SK-N-SH (cell line): ENCODE results near the gene CD300E. TPM values are rescaled to one million over a fixed set of nuclear protein-coding genes. Genes with fewer than 3 reads are reported as not detected.

ENCODE experiments used
- CTCF ChIA-PET: fragments of 300-600, 350-600 bp; formaldehyde crosslinking; extraction: SDS; loops from one replicate; lab custom pipeline; 2021; lab: Yijun Ruan, JAX
- POLR2A ChIA-PET: fragments of 350-600 bp; sonication (Branson Sonifier 250); formaldehyde crosslinking; extraction: SDS; loops from one replicate; lab custom pipeline; 2020; ENCODE audit warnings: antibody characterized with exemption, inconsistent platforms; lab: Yijun Ruan, JAX
- DNase-seq: peaks from one replicate; pipeline ENCODE4 v3.0.0; 2012
- H2AFZ ChIP-seq: fragments of 200-600 bp; sonication (generic); 2 replicates; pipeline ENCODE4 v1.8.1; 2016; ENCODE audit warnings: antibody characterized with exemption, mild to moderate bottlenecking, low read depth
- H3F3A ChIP-seq: fragments of 200-600 bp; sonication (generic); replicated peaks from 2 replicates; pipeline ENCODE3; 2016; ENCODE audit warnings: antibody characterized with exemption, mild to moderate bottlenecking; ENCODE audit not compliant: insufficient read depth
- H3K27ac ChIP-seq, 2 experiments: fragments of 200-500 bp in 1 of 2; fragments of 200-600 bp in 1 of 2; sonication (Bioruptor generic) in 1 of 2; sonication (generic), shearing (Covaris generic) in 1 of 2; 2 replicates each; pipeline versions ENCODE4 v1.5.1 to v1.6.1; 2014 to 2016; ENCODE audit warnings: low read depth in 2 of 2, inconsistent platforms in 1 of 2, low read length in 1 of 2, mild to moderate bottlenecking in 1 of 2, mixed read lengths in 1 of 2
- H3K27me3 ChIP-seq: fragments of 200-600 bp; sonication (generic), shearing (Covaris generic); 2 replicates; pipeline ENCODE4 v1.6.1; 2016; ENCODE audit warnings: mixed run types; ENCODE audit not compliant: insufficient read depth
- H3K36me3 ChIP-seq, 2 experiments: fragments of 200-500 bp in 1 of 2; fragments of 200-600 bp in 1 of 2; sonication (Bioruptor generic) in 1 of 2; sonication (generic) in 1 of 2; replicated peaks in 1 of 2; 2 replicates each; pipeline versions ENCODE3 to v1.5.1; 2014 to 2016; ENCODE audit warnings: low read length in 1 of 2, mild to moderate bottlenecking in 1 of 2; ENCODE audit not compliant: insufficient read depth in 2 of 2, control insufficient read depth in 1 of 2
- H3K4me1 ChIP-seq, 2 experiments: fragments of 200-500 bp in 1 of 2; fragments of 200-600 bp in 1 of 2; sonication (Bioruptor generic) in 1 of 2; sonication (generic), shearing (Covaris generic) in 1 of 2; 2 replicates each; pipeline versions ENCODE4 v1.5.1 to v1.6.1; 2014 to 2016; ENCODE audit warnings: low read depth in 1 of 2, low read length in 1 of 2, mixed run types in 1 of 2; ENCODE audit not compliant: insufficient read depth in 2 of 2, control insufficient read depth in 1 of 2
- H3K4me2 ChIP-seq: fragments of 200-600 bp; sonication (generic), shearing (Covaris generic); 2 replicates; pipeline ENCODE4 v1.6.1; 2017; ENCODE audit warnings: mixed run types
- H3K4me3 ChIP-seq, 2 experiments: fragments of 200-500 bp in 1 of 2; fragments of 200-600 bp in 1 of 2; sonication (Bioruptor generic) in 1 of 2; sonication (generic), shearing (Covaris generic) in 1 of 2; 2 replicates each; pipeline versions ENCODE4 v1.5.1 to v1.8.1; 2014 to 2016; ENCODE audit warnings: low read depth in 2 of 2, inconsistent platforms in 1 of 2, low read length in 1 of 2, mild to moderate bottlenecking in 1 of 2, mixed read lengths in 1 of 2, moderate library complexity in 1 of 2
- H3K79me2 ChIP-seq: fragments of 200-600 bp; sonication (generic); 2 replicates; pipeline ENCODE4 v1.8.1; 2017; ENCODE audit warnings: mild to moderate bottlenecking; ENCODE audit not compliant: insufficient read depth
- H3K9ac ChIP-seq: fragments of 200-600 bp; sonication (generic); 2 replicates; pipeline ENCODE4 v1.6.1; 2017; ENCODE audit warnings: mixed run types
- H3K9me2 ChIP-seq: fragments of 200-600 bp; sonication (generic); 2 replicates; pipeline ENCODE4 v1.6.1; 2017; ENCODE audit warnings: mixed run types
- H3K9me3 ChIP-seq: fragments of 200-600 bp; sonication (generic); 2 replicates; pipeline ENCODE4 v1.6.1; 2017; ENCODE audit warnings: mixed run types, mild to moderate bottlenecking, moderate library complexity
- H4K20me1 ChIP-seq: fragments of 200-600 bp; sonication (generic); 2 replicates; pipeline ENCODE4 v1.6.1; 2017; ENCODE audit warnings: mild to moderate bottlenecking, mixed run types; ENCODE audit not compliant: insufficient read depth
- ELF1 ChIP-seq: IDR thresholded peaks from 2 replicates; pipeline ENCODE4 v1.4.0; 2012
- FOXM1 ChIP-seq: IDR thresholded peaks from 2 replicates; pipeline ENCODE4 v1.4.0; 2012; ENCODE audit warnings: low read depth, mild to moderate bottlenecking
- GATA2 ChIP-seq: sonication (generic); formaldehyde crosslinking; IDR thresholded peaks from 2 replicates; pipeline ENCODE4 v1.5.0; 2020; ENCODE audit warnings: mild to moderate bottlenecking, missing genetic modification reagents
- JUND ChIP-seq: IDR thresholded peaks from 2 replicates; pipeline ENCODE4 v1.4.0; 2012
- RCOR1 ChIP-seq: fragments of 150-350 bp; IDR thresholded peaks from 2 replicates; pipeline ENCODE4 v1.6.1; 2017; ENCODE audit warnings: antibody characterized with exemption, low read length
- REST ChIP-seq: IDR thresholded peaks from 2 replicates; pipeline ENCODE4 v1.6.1; 2012; ENCODE audit warnings: mild to moderate bottlenecking, low read depth, low read length, moderate library complexity
- RFX5 ChIP-seq: IDR thresholded peaks from 2 replicates; pipeline ENCODE4 v1.6.1; 2012; ENCODE audit warnings: mild to moderate bottlenecking, improper control_type of control experiment, low read length
- RXRA ChIP-seq: IDR thresholded peaks from 2 replicates; pipeline ENCODE4 v1.4.0; 2012; ENCODE audit warnings: low read depth, mild to moderate bottlenecking, borderline replicate concordance
- SIN3A ChIP-seq: IDR thresholded peaks from 2 replicates; pipeline ENCODE4 v1.6.1; 2012; ENCODE audit warnings: low read depth, mild to moderate bottlenecking, low read length, moderate library complexity, borderline replicate concordance
- SMC3 ChIP-seq: IDR thresholded peaks from 2 replicates; pipeline ENCODE4 v1.6.1; 2012; ENCODE audit warnings: low read depth, low read length, improper control_type of control experiment
- TAF1 ChIP-seq: IDR thresholded peaks from 2 replicates; pipeline ENCODE4 v1.6.1; 2012; ENCODE audit warnings: low read depth, mild to moderate bottlenecking, low read length, moderate library complexity, borderline replicate concordance
- TEAD4 ChIP-seq: IDR thresholded peaks from 2 replicates; pipeline ENCODE4 v1.4.0; 2012; ENCODE audit warnings: mild to moderate bottlenecking, borderline replicate concordance; ENCODE audit not compliant: insufficient read depth
- USF2 ChIP-seq: fragments of 150-350 bp; IDR thresholded peaks from 2 replicates; pipeline ENCODE4 v1.6.1; 2017; ENCODE audit warnings: antibody characterized with exemption, low read length, low read depth, borderline replicate concordance
- WGBS: methylation state at CpG from one replicate; pipeline ENCODE4 v1.1.6; 2017; ENCODE audit warnings: low lambda C conversion rate; 5-methylcytosine and 5-hydroxymethylcytosine counted together
- polyA plus RNA-seq, 3 experiments: library from polyadenylated mRNA; depleted of rRNA; stranded (reverse); fragments of >200 nt; gene quantifications; 2 replicates each; pipeline ENCODE4 v1.2.3, GENCODE V29; 2012

The CD300E gene
- polyA plus RNA-seq, 1 of the 3 experiments (the other 2 are of a cell fraction) = not detected

GRCh38 chr17:74603746-74604145 lies 19.8 kb downstream of the CD300E start:
- WGBS = 23% methylated on average over 5 of the region's 5 CpGs
- no peak overlapping the region for H3K9ac ChIP-seq
- CTCF ChIA-PET = interaction anchor here (0.7 to 4.7 kb wide), 18 partner anchors 8 to 303 kb away, joined by 3 to 31 read pairs (median 6); partner anchors contain the start of genes CD300H, GPR142 and RAB37

More at GRCh38 chr17:74603746-74604145, 19.8 kb downstream of the CD300E start:
- H3K36me3 ChIP-seq = no peaks in the 10 kb centered on the region
- no peak for DNase-seq
- H3K27ac ChIP-seq = no peak overlapping the region
- H3K4me1 ChIP-seq = peaks cover 0 to 7% of the 10 kb centered on the region in 2 experiments; a peak in 1 of 4 replicates
- no peak overlapping the region for H3K4me2 ChIP-seq
- TF ChIP-seq RFX5 (no peak), FOXM1 (no peak), JUND (no peak), GATA2 (CRISPR knock-in tag) (no peak), SMC3 (no peak), REST (no peak), SIN3A (no peak), TEAD4 (no peak), RXRA (no peak), RCOR1 (no peak), TAF1 (no peak), USF2 (no peak), ELF1 (no peak)
- no peaks in the 10 kb centered on the region for H3K9me3 ChIP-seq
- H3F3A ChIP-seq = no peaks in the 10 kb centered on the region
- no peaks in the 10 kb centered on the region for H3K9me2 ChIP-seq
- POLR2A ChIA-PET = interaction anchor here (0.7 kb wide), 1 partner anchor 26 kb away, joined by 3 read pairs; no protein-coding TSS in a partner anchor
- no peaks in the 10 kb centered on the region for H3K27me3 ChIP-seq
- H3K79me2 ChIP-seq = no peaks in the 10 kb centered on the region
- H2AFZ ChIP-seq = no peak overlapping the region
- H3K4me3 ChIP-seq = no peak overlapping the region
- no peaks in the 10 kb centered on the region for H4K20me1 ChIP-seq
